CD4-positive, CD25-positive, alpha-beta regulatory T cell (primary cell): ENCODE measurements around the gene MAP1LC3A. TPM values are rescaled to one million over a fixed set of nuclear protein-coding genes. Genes with fewer than 3 reads are reported as not detected.

Source experiments
- ATAC-seq, 2 donors: fragments of 150-1000 bp; cut with Tn5 transposase; one replicate each; pipeline ENCODE4 v1.10.0; 2021; ENCODE audit warnings: low read depth in 2 of 2, moderate number of reproducible peaks in 2 of 2, moderate library complexity in 1 of 2
- DNase-seq, 3 donors: peaks; one replicate each; pipeline versions ENCODE4 v3.0.0 to v3.0.0-alpha.2; 2012 to 2022; ENCODE audit warnings: mixed read lengths in 1 of 3
- H3K27ac ChIP-seq: one replicate; pipeline ENCODE4 v1.7.0; 2013; ENCODE audit warnings: mild to moderate bottlenecking, low read length; ENCODE audit not compliant: insufficient read depth, poor library complexity, severe bottlenecking
- H3K27me3 ChIP-seq: one replicate; pipeline ENCODE4 v1.7.0; 2013; ENCODE audit warnings: low read length; ENCODE audit not compliant: control insufficient read depth, insufficient read depth
- H3K36me3 ChIP-seq: one replicate; pipeline ENCODE4 v1.7.0; 2013; ENCODE audit warnings: mild to moderate bottlenecking, low read length, moderate library complexity; ENCODE audit not compliant: control insufficient read depth, insufficient read depth
- H3K4me1 ChIP-seq: 2 replicates; pipeline ENCODE4 v1.7.0; 2013; ENCODE audit warnings: mild to moderate bottlenecking, low read length; ENCODE audit not compliant: insufficient read depth, control insufficient read depth, poor library complexity, severe bottlenecking
- H3K4me3 ChIP-seq: one replicate; pipeline ENCODE4 v1.7.0; 2013; ENCODE audit warnings: low read depth, mild to moderate bottlenecking, low read length, moderate library complexity
- H3K9me3 ChIP-seq, 2 experiments: 1 replicate in 1 of 2; 2 replicates in 1 of 2; pipeline ENCODE4 v1.7.0; 2013; ENCODE audit warnings: low read length in 2 of 2, mild to moderate bottlenecking in 1 of 2, moderate library complexity in 1 of 2; ENCODE audit not compliant: control insufficient read depth in 2 of 2
- H3K27ac Mint-ChIP-seq, 3 donors: one replicate each; pipeline ENCODE4 v1.8.0; 2020 to 2022; ENCODE audit warnings: mild to moderate bottlenecking in 3 of 3, mixed read lengths in 3 of 3, moderate library complexity in 2 of 3
- H3K27me3 Mint-ChIP-seq: one replicate; pipeline ENCODE4 v1.8.0; 2022; ENCODE audit warnings: mild to moderate bottlenecking, mixed read lengths
- H3K36me3 Mint-ChIP-seq: one replicate; pipeline ENCODE4 v1.8.0; 2020; ENCODE audit warnings: mixed read lengths
- H3K4me1 Mint-ChIP-seq, 4 donors: one replicate each; pipeline ENCODE4 v1.8.0; 2020 to 2022; ENCODE audit warnings: mixed read lengths in 4 of 4, mild to moderate bottlenecking in 1 of 4
- H3K4me3 Mint-ChIP-seq, 4 donors: one replicate each; pipeline ENCODE4 v1.8.0; 2020 to 2022; ENCODE audit warnings: mild to moderate bottlenecking in 4 of 4, mixed read lengths in 4 of 4, moderate library complexity in 3 of 4
- H3K9me3 Mint-ChIP-seq, 7 donors: one replicate each; pipeline ENCODE4 v1.8.0; 2020 to 2022; ENCODE audit warnings: mixed read lengths in 7 of 7, mild to moderate bottlenecking in 3 of 7, moderate library complexity in 2 of 7
- polyA plus RNA-seq, 4 donors: library from polyadenylated mRNA; unstranded; fragments of 300-500 nt; fragmentation: Illumina TruSeq; gene quantifications; one replicate each; pipeline ENCODE4 v1.2.3, GENCODE V29; 2021
- total RNA-seq: library from RNA; stranded (reverse); gene quantifications from one replicate; pipeline ENCODE4 v1.2.3, GENCODE V29; 2022

The MAP1LC3A gene
- total and polyA plus RNA-seq, 5 donors from 2014 or later: 3.9 to 23.9 (median 6.0) TPM

- H3K27me3 ChIP-seq: no peaks in the 10 kb centered on the region
- ATAC-seq (no peak), DNase-seq (no peak)
- Mint-ChIP-seq H3K4me1 (peaks cover 9 to 15% (median 13%) of the 10 kb centered on the region in 4 donors), H3K36me3 (peaks cover 3% of the 10 kb centered on the region), H3K27me3 (no peaks in the 10 kb centered on the region), H3K9me3 (peaks cover 0 to 3% (median 0%) of the 10 kb centered on the region in 7 donors), H3K4me3 (no peak overlapping the region), H3K27ac (peak overlapping the region in 1 of 3 donors; percentile 76)
- H3K4me1 ChIP-seq: peaks cover 4% of the 10 kb centered on the region
- H3K36me3 ChIP-seq: no peaks in the 10 kb centered on the region
- H3K9me3 ChIP-seq: no peaks in the 10 kb centered on the region
- H3K27ac ChIP-seq: no peak overlapping the region
- no peak overlapping the region for H3K4me3 ChIP-seq
Observed at GRCh38 chr20:34553366-34553867, 5.1 kb upstream of the MAP1LC3A start.

GRCh38 chr20:34557936-34558319 is 590 bp upstream of the MAP1LC3A start:
- H3K27ac Mint-ChIP-seq: peak overlapping the region; percentile 64 to 97 (median 95)
- no peak for DNase-seq
- no peaks in the 10 kb centered on the region for H3K36me3 ChIP-seq
- peaks cover 9 to 23% (median 16%) of the 10 kb centered on the region in 4 donors for H3K4me1 Mint-ChIP-seq
- no peaks in the 10 kb centered on the region for H3K27me3 ChIP-seq
- ATAC-seq: no peak
- H3K27me3 Mint-ChIP-seq: no peaks in the 10 kb centered on the region
- H3K4me3 Mint-ChIP-seq: peak overlapping the region; percentile 86 to 93 (median 90)
- peaks cover 3% of the 10 kb centered on the region for H3K36me3 Mint-ChIP-seq
- peaks cover 0 to 3% (median 0%) of the 10 kb centered on the region in 7 donors for H3K9me3 Mint-ChIP-seq
- H3K27ac ChIP-seq: peak overlapping the region; percentile 96
- H3K4me3 ChIP-seq: peak overlapping the region; percentile 85
- H3K9me3 ChIP-seq: no peaks in the 10 kb centered on the region
- peaks cover 4% of the 10 kb centered on the region for H3K4me1 ChIP-seq

- Histone ChIP-seq H3K9me3 (no peaks in the 10 kb centered on the region), H3K4me3 (no peak overlapping the region), H3K36me3 (no peaks in the 10 kb centered on the region), H3K4me1 (peaks cover 4% of the 10 kb centered on the region), H3K27me3 (no peaks in the 10 kb centered on the region), H3K27ac (peak overlapping the region; percentile 96)
- H3K4me1 Mint-ChIP-seq: peaks cover 9 to 23% (median 16%) of the 10 kb centered on the region in 4 donors
- H3K4me3 Mint-ChIP-seq: peak overlapping the region; percentile 79 to 90 (median 86)
- DNase-seq (no peak), ATAC-seq (no peak)
- H3K9me3 Mint-ChIP-seq: peaks cover 0 to 3% (median 0%) of the 10 kb centered on the region in 7 donors
- H3K27ac Mint-ChIP-seq: peak overlapping the region; percentile 86 to 95 (median 88)
- H3K27me3 Mint-ChIP-seq: no peaks in the 10 kb centered on the region
- H3K36me3 Mint-ChIP-seq: peaks cover 3% of the 10 kb centered on the region
Observed at GRCh38 chr20:34559311-34560140, 1.0 kb downstream of the MAP1LC3A start.

GRCh38 chr20:34560141-34560523 is 1.6 kb downstream of the MAP1LC3A start:
- H3K27ac ChIP-seq: peak overlapping the region; percentile 96
- Mint-ChIP-seq H3K9me3 (peaks cover 0 to 3% (median 0%) of the 10 kb centered on the region in 7 donors), H3K36me3 (peaks cover 3% of the 10 kb centered on the region), H3K4me3 (peak overlapping the region; percentile 74 to 96 (median 88)), H3K27me3 (no peaks in the 10 kb centered on the region), H3K4me1 (peaks cover 9 to 23% (median 16%) of the 10 kb centered on the region in 4 donors), H3K27ac (peak overlapping the region; percentile 86 to 93 (median 87))
- no peaks in the 10 kb centered on the region for H3K36me3 ChIP-seq
- H3K9me3 ChIP-seq: no peaks in the 10 kb centered on the region
- H3K27me3 ChIP-seq: no peaks in the 10 kb centered on the region
- no peak for DNase-seq
- no peak for ATAC-seq
- H3K4me3 ChIP-seq: no peak overlapping the region
- peaks cover 4% of the 10 kb centered on the region for H3K4me1 ChIP-seq

- Histone ChIP-seq H3K27ac (peak overlapping the region; percentile 33), H3K4me1 (peaks cover 4% of the 10 kb centered on the region), H3K4me3 (no peak overlapping the region), H3K36me3 (no peaks in the 10 kb centered on the region), H3K27me3 (no peaks in the 10 kb centered on the region), H3K9me3 (no peaks in the 10 kb centered on the region)
- Mint-ChIP-seq H3K4me1 (peaks cover 9 to 23% (median 16%) of the 10 kb centered on the region in 4 donors), H3K36me3 (peaks cover 3% of the 10 kb centered on the region), H3K9me3 (peaks cover 0 to 3% (median 0%) of the 10 kb centered on the region in 7 donors), H3K27ac (peak overlapping the region; percentile 86 to 93 (median 87)), H3K27me3 (no peaks in the 10 kb centered on the region), H3K4me3 (peak overlapping the region; percentile 74 to 96 (median 88))
- DNase-seq: no peak
- ATAC-seq: no peak
Observed at GRCh38 chr20:34560614-34561013, 2.1 kb downstream of the MAP1LC3A start.

- no peaks in the 10 kb centered on the region for H3K27me3 ChIP-seq
- ATAC-seq: no peak
- Mint-ChIP-seq H3K4me3 (peak overlapping the region; percentile 1 to 91 (median 66)), H3K4me1 (peaks cover 9 to 23% (median 16%) of the 10 kb centered on the region in 4 donors), H3K9me3 (peaks cover 0 to 3% (median 0%) of the 10 kb centered on the region in 7 donors), H3K27ac (peak overlapping the region; percentile 20 to 85 (median 82)), H3K36me3 (peaks cover 3% of the 10 kb centered on the region), H3K27me3 (no peaks in the 10 kb centered on the region)
- no peak overlapping the region for H3K27ac ChIP-seq
- H3K36me3 ChIP-seq: no peaks in the 10 kb centered on the region
- no peak overlapping the region for H3K4me3 ChIP-seq
- DNase-seq: no peak
- H3K9me3 ChIP-seq: no peaks in the 10 kb centered on the region
- peaks cover 4% of the 10 kb centered on the region for H3K4me1 ChIP-seq
Observed at GRCh38 chr20:34561661-34562060, 3.1 kb downstream of the MAP1LC3A start.

GRCh38 chr20:34562641-34563040 is 4.1 kb downstream of the MAP1LC3A start:
- peaks cover 5 to 16% (median 10%) of the 10 kb centered on the region in 4 donors for H3K4me1 Mint-ChIP-seq
- H3K4me3 Mint-ChIP-seq: no peak overlapping the region
- ATAC-seq (no peak), DNase-seq (no peak)
- H3K27me3 Mint-ChIP-seq: no peaks in the 10 kb centered on the region
- Histone ChIP-seq H3K27me3 (no peaks in the 10 kb centered on the region), H3K4me1 (peaks cover 4% of the 10 kb centered on the region), H3K9me3 (no peaks in the 10 kb centered on the region), H3K27ac (no peak overlapping the region), H3K4me3 (no peak overlapping the region), H3K36me3 (no peaks in the 10 kb centered on the region)
- peaks cover 0 to 3% (median 0%) of the 10 kb centered on the region in 7 donors for H3K9me3 Mint-ChIP-seq
- peaks cover 6% of the 10 kb centered on the region for H3K36me3 Mint-ChIP-seq
- peak overlapping the region in 2 of 3 donors; percentile 23 to 82 for H3K27ac Mint-ChIP-seq
